ENCODE results near the gene ANO6.

ANO6 gene

DNA sequence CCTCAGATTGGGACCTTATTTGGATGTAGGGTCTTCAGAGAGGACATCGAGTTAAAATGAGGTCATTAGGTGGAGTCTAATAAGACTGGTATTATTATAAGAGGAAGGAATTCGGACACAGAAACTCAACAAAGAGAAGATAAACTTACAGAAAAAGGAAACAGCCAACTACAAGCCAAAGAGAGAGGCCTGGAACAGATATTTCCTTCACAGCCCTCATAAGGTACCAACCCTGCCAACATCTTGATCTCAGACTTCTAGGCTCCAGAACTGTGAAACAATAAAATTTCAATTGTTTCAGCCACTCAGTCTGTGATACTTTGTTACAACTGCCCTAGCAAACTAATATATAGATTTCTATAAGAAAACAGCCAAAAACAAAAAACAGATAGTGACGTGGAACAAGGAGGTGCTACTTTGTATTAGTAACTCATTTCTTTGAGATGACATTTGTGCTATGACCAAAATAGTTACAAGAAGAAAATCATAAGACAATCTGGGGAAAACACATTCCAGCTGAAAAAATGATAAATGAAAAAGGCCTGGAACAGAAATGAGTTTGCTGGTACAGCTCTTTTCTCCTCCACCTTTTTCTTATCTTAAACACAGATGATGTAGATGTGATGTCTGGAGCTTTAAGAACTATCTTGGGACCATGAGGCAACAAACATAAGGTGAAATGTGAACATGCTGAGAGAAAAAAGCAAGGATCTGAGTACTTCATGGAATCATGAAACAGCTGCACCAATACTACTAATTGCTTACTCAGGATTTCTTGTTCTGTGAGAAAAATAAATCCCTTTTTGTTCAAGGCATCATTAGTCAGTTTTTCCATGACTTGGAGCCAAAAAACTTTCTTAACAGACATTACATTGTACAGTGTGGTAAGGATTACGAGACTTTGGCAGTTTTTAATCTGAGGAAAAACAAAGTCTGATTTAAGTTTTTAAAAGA is 243.2 kb downstream of the ANO6 start:
- no peak for DNase-seq (ENCODE audit: low spot score)

DNA sequence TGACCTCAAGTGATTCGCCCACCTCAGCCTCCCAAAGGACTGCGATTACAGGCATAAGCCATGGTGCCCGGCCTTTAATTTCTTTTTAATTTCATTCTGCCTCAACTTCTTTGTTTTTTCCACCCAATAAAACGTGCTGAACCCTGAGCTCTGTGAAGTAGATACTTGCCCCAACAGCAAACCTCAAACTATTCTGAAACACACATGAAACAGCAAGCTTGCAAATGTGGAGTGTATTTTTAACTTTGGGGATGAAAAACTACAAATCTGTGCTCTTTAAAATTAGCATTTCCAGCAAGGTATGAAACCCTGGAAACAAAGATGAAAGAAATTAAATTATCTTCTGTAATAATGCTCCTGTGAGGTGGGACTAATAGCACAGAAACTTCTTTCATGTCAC is 246.6 kb downstream of the ANO6 start:
- no peak for DNase-seq (ENCODE audit: low spot score)

- no peak for DNase-seq (ENCODE audit: low spot score)
Measured at GRCh38 chr12:45464699-45465098, 248.8 kb downstream of the ANO6 start.

DNA sequence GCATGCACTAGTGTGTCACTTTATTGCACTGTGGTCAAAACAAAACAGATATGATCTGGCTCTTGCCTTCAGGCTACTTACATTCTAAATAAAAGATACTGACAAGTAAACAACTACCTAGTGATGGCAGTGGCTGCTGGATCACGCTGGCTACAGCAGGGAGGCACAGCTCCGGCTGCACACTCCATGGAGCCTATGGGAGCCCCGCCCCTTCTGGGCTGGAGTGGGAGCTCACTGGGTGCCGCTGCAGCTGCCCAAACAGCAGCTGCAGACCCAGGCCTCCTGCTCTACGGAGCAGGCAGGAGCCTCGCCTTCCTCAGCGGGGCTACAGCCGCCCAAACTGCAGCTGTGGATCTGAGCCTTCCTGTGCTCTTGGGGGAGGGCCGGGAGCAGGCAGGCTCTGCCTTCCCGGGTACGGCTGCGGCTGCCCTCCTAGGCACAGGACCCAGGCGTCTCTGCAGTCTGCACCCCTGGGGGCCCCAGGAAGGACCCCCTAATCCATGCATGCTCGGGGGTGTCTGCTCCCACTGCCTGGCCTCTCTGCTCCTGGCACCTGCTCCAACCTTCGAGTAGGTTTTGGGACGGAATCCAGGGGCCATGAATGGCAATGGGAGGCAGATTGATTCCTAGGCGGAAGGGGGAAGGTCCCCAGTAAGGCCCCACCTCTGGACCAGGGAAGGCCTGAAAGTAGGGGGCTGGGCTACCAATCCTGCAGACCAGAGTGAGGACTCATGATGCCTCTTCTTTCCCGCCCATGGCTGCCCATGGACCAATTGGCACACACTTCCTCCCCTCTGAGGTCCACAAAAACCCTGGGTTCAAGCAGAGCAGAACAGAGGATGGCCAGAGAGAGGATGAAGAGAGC is 253.1 kb downstream of the ANO6 start:
- no peak for DNase-seq (ENCODE audit: low spot score)

- DNase-seq (ENCODE audit: low spot score), result no peak
Measured at GRCh38 chr12:45469902-45470301, 254.0 kb downstream of the ANO6 start.

GRCh38 chr12:45473636-45474035 is 257.7 kb downstream of the ANO6 start:
- no peak for DNase-seq (ENCODE audit: low spot score)

GRCh38 chr12:45475594-45475993 is 259.7 kb downstream of the ANO6 start:
- DNase-seq (ENCODE audit: low spot score), result no peak

DNA sequence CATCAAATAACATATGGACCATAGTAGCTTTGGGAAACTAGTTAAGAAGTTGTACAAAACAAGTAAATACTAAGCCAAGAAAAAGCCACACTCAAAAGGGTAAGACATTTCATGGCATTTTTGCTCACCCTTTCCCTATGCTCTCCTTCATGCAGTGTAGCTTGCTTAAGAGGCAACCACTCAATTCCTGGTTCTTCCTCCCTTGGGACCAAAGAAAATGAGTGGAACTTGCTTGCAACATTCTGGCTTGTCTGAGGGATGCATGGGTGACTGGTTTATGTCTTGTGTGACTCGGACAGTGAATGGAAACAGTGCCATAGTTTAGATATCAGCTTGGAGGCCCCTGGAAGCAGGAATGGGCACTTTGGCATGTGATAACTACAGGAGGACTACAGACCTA is 261.6 kb downstream of the ANO6 start:
- DNase-seq (ENCODE audit: low spot score), result no peak

DNA sequence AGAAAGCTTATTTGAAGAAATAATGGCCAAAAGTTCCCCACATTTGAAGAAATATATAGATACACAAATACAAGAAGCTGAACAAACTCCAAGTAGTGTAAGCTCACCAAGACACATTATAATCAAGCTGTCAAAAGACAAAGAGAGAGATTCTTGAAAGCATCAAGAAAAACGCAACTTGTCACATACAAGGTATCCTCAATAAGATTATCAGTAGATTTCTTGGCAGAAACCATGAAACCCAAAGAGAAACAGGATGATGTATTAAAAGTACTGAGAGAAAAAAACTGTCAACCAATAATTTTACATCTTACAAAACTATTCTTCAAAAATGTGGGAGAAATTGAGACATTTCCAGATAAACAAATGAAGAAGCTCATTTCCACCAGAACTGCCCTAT is 263.0 kb downstream of the ANO6 start:
- no peak for DNase-seq (ENCODE audit: low spot score)

DNA sequence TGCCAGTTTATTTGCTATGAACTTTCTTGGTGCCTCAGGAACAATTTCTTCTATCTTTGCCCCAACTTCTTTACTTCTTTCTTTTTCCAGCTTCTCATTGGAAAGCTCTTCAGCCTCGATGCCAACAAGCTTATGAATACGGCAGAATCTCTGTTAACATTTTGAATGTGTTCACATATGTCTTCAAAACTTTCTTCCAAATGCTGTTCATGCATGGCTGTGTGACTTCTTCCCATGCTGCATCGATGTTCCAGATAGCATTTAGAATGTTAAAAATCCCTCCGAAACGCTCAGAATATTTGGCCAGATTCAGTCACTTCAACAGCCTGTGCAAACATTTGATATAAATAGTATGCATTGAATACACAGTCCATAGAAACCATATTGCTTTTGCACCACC is 265.9 kb downstream of the ANO6 start:
- DNase-seq (ENCODE audit: low spot score), result no peak

DNA sequence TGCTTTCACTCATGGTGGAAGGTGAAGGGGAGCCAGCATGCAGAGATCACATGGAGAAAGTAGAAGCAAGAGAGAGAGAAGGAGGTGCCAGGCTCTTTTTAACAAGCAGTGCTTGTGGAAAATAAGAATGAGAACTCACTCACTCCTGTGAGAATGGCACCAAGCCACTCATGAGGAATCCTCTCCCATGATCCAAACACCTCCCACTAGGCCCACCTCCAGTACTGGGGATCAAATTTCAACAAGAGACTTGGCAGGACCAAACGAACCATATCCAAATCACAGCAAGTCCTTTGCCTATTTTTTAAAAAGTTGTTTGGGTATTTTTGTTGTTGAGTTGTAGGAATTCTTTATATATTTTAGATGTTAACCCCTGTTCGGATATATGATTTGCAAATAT is 267.7 kb downstream of the ANO6 start:
- DNase-seq (ENCODE audit: low spot score), result no peak

All from kidney tubule cell (primary cell).